ENCODE data around the gene MAP1LC3B.

DNA sequence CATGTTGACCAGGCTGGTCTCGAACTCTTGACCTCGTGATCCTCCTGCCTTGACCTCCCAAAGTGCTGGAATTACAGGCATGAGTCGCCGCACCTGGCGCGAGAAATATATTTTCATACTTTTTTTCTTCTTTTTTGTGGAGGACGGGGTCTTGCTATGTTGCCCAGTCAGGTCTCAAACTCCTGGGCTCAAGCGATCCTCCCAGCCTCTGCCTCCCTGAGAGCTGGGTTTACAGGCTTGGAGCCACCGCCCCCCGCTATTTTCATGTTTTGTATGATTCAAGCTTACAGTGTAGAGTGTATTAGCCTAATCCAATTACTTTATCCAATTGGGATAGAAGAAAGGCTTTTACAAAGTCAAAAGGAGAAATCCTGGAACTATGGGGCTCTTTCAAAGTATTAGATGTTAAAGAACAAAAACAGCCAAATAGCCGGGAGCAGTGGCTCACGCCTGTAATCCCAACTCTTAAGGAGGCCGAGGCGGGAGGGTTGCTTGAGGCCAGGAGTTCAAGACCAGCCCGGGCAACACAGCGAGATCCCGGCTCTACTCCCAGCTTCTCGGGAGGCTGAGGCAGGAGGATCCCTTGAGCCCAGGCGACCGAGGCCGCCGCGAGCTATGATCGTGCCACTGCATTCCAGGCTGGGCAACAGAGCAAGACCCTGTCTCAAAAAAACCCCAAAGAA lies 1.4 kb upstream of the MAP1LC3B start:
- TF ChIP-seq RARB (CRISPR knock-in tag; IDR thresholded peaks at IDR 0.05) (no peak), PATZ1 (CRISPR knock-in tag; IDR thresholded peaks at IDR 0.05; ENCODE audit: borderline replicate concordance) (no peak), GLIS3 (CRISPR knock-in tag; IDR thresholded peaks at IDR 0.05) (no peak)

All from SK-N-SH treated with all-trans-retinoic acid at 6 μM for 48 hours (cell line).